ENCODE data around the gene KCTD1. TPM values are rescaled to one million over a fixed set of nuclear protein-coding genes. Genes with fewer than 3 reads are reported as not detected.

KCTD1 gene
- total and polyA plus RNA-seq, 4 donors = 0.78 to 2.9 (median 2.0) TPM

GRCh38 chr18:26436176-26437051 is 111.9 kb downstream of the KCTD1 start:
- no peak for TF ChIP-seq EGR1 (IDR thresholded peaks at IDR 0.05; ENCODE audit: low read depth in 2 of 2)
- no peak for TF ChIP-seq FOXA1 (IDR thresholded peaks at IDR 0.05)
- H3K9ac ChIP-seq (ENCODE audit: low read depth in 1 of 2, low read length in 2 of 2) = no peak overlapping the region
- 83% methylated on average over 11 of the region's 11 CpGs for WGBS
- H3K9me3 ChIP-seq (ENCODE audit: control insufficient read depth in 4 of 4, low read length in 3 of 4) = no peaks in the 10 kb centered on the region
- H3K4me1 ChIP-seq (ENCODE audit: control insufficient read depth in 4 of 4, insufficient read depth in 4 of 4, low read length in 3 of 4) = no peaks in the 10 kb centered on the region
- no peak overlapping the region for H3K4me3 ChIP-seq (ENCODE audit: low read depth in 1 of 3, low read length in 3 of 3)
- no peaks in the 10 kb centered on the region for H3K27me3 ChIP-seq (ENCODE audit: control insufficient read depth in 4 of 4, insufficient read depth in 4 of 4, low read length in 3 of 4)
- no peak for DNase-seq (ENCODE audit: low spot score)
- H3K27ac ChIP-seq (ENCODE audit: low read depth in 1 of 2, low read length in 2 of 2) = no peak overlapping the region
- H3K36me3 ChIP-seq (ENCODE audit: control insufficient read depth in 4 of 4, insufficient read depth in 3 of 4, low read depth in 1 of 4, low read length in 3 of 4) = no peaks in the 10 kb centered on the region

GRCh38 chr18:26435415-26436095 is 112.8 kb downstream of the KCTD1 start:
- Histone ChIP-seq H3K9ac (ENCODE audit: low read depth in 1 of 2, low read length in 2 of 2) (no peak overlapping the region), H3K36me3 (ENCODE audit: control insufficient read depth in 4 of 4, insufficient read depth in 3 of 4, low read depth in 1 of 4, low read length in 3 of 4) (no peaks in the 10 kb centered on the region), H3K4me1 (ENCODE audit: control insufficient read depth in 4 of 4, insufficient read depth in 4 of 4, low read length in 3 of 4) (no peaks in the 10 kb centered on the region), H3K27me3 (ENCODE audit: control insufficient read depth in 4 of 4, insufficient read depth in 4 of 4, low read length in 3 of 4) (no peaks in the 10 kb centered on the region), H3K4me3 (ENCODE audit: low read depth in 1 of 3, low read length in 3 of 3) (no peak overlapping the region), H3K27ac (ENCODE audit: low read depth in 1 of 2, low read length in 2 of 2) (no peak overlapping the region), H3K9me3 (ENCODE audit: control insufficient read depth in 4 of 4, low read length in 3 of 4) (no peaks in the 10 kb centered on the region)
- TF ChIP-seq, protein P1, sequence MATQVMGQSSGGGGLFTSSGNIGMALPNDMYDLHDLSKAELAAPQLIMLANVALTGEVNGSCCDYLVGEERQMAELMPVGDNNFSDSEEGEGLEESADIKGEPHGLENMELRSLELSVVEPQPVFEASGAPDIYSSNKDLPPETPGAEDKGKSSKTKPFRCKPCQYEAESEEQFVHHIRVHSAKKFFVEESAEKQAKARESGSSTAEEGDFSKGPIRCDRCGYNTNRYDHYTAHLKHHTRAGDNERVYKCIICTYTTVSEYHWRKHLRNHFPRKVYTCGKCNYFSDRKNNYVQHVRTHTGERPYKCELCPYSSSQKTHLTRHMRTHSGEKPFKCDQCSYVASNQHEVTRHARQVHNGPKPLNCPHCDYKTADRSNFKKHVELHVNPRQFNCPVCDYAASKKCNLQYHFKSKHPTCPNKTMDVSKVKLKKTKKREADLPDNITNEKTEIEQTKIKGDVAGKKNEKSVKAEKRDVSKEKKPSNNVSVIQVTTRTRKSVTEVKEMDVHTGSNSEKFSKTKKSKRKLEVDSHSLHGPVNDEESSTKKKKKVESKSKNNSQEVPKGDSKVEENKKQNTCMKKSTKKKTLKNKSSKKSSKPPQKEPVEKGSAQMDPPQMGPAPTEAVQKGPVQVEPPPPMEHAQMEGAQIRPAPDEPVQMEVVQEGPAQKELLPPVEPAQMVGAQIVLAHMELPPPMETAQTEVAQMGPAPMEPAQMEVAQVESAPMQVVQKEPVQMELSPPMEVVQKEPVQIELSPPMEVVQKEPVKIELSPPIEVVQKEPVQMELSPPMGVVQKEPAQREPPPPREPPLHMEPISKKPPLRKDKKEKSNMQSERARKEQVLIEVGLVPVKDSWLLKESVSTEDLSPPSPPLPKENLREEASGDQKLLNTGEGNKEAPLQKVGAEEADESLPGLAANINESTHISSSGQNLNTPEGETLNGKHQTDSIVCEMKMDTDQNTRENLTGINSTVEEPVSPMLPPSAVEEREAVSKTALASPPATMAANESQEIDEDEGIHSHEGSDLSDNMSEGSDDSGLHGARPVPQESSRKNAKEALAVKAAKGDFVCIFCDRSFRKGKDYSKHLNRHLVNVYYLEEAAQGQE (IDR thresholded peaks at IDR 0.05) = no peak
- no peak for TF ChIP-seq EGR1 (IDR thresholded peaks at IDR 0.05; ENCODE audit: low read depth in 2 of 2)
- no peak for TF ChIP-seq NR2F2 (IDR thresholded peaks at IDR 0.05)
- no peak for TF ChIP-seq FOXA1 (IDR thresholded peaks at IDR 0.05)
- TF ChIP-seq CTCF (IDR thresholded peaks at IDR 0.05; ENCODE audit: low read depth, low read length, missing input control) = no peak
- TF ChIP-seq GABPA (IDR thresholded peaks at IDR 0.05 in 1 of 2, conservative IDR thresholded peaks at IDR 0.05 in 1 of 2) = no peak
- no peak for TF ChIP-seq HNF4G (IDR thresholded peaks at IDR 0.05)
- no peak for TF ChIP-seq TAF1 (conservative IDR thresholded peaks at IDR 0.05)
- no peak for TF ChIP-seq HNF4A (conservative IDR thresholded peaks at IDR 0.05)
- no peak for TF ChIP-seq SP1 (IDR thresholded peaks at IDR 0.05)
- no peak for TF ChIP-seq ZBTB33 (IDR thresholded peaks at IDR 0.05)
- TF ChIP-seq YY1 (IDR thresholded peaks at IDR 0.05) = no peak
- no peak for DNase-seq (ENCODE audit: low spot score)
- 78% methylated on average over 8 of the region's 8 CpGs for WGBS
